Upper lobe of right lung (tissue), 1 donor: Measurements from ENCODE around the gene CD2BP2. TPM values are rescaled to one million over a fixed set of nuclear protein-coding genes. Genes with fewer than 3 reads are reported as not detected.

Experiments
- ATAC-seq: fragments of 200-7000 bp; cut with Tn5 transposase; one replicate; pipeline ENCODE4 v1.9.1; 2020; ENCODE audit warnings: mild to moderate bottlenecking, moderate library complexity
- DNase-seq: peaks from one replicate; pipeline ENCODE4 v3.0.0-alpha.2; 2020
- H3K27ac ChIP-seq: fragments of 200-600 bp; one replicate; pipeline ENCODE4 v1.8.0; 2022
- H3K27me3 ChIP-seq: fragments of 200-600 bp; one replicate; pipeline ENCODE4 v1.8.0; 2022; ENCODE audit warnings: mild to moderate bottlenecking
- H3K36me3 ChIP-seq: fragments of 200-600 bp; one replicate; pipeline ENCODE4 v1.8.0; 2022
- H3K4me1 ChIP-seq: fragments of 200-600 bp; one replicate; pipeline ENCODE4 v1.8.0; 2022
- H3K4me3 ChIP-seq: fragments of 200-600 bp; one replicate; pipeline ENCODE4 v1.8.0; 2022; ENCODE audit warnings: mild to moderate bottlenecking
- H3K9me3 ChIP-seq: fragments of 200-600 bp; one replicate; pipeline ENCODE4 v1.8.0; 2022
- CTCF ChIP-seq: fragments of 200-600 bp; IDR thresholded peaks from one replicate; pipeline ENCODE4 v1.8.0; 2022; ENCODE audit warnings: antibody characterized with exemption
- intact Hi-C: fragments of 100-400 bp; cut with DNase I; formaldehyde crosslinking; loops from one replicate; pipeline ENCODE4 v1.11.0; 2022
- total RNA-seq: library from RNA; stranded (reverse); fragmentation: NEBNext Ultra II Directional; extraction: Animal tissue kit (Norgen Biotek cat#: 25700); gene quantifications from one replicate; pipeline ENCODE4 v1.2.1, GENCODE V29; 2021
- donor health status: DM: no; HTN: yes; CAD: no; lungs with severe emphysema.

The CD2BP2 gene
- total RNA-seq, 1 donor from 2014 or later, result 51.5 TPM

GRCh38 chr16:30356401-30357084 is 1.4 kb upstream of the CD2BP2 start:
- intact Hi-C loops, result no loop called here
- DNase-seq (no peak), ATAC-seq (no peak)
- H3K4me1 ChIP-seq, result peaks cover 35% of the 10 kb centered on the region
- peaks cover 65% of the 10 kb centered on the region for H3K36me3 ChIP-seq
- peak overlapping the region; percentile 93 for H3K4me3 ChIP-seq
- peak overlapping the region; percentile 97 for H3K27ac ChIP-seq
- TF ChIP-seq CTCF, result no peak
- no peaks in the 10 kb centered on the region for H3K27me3 ChIP-seq
- no peaks in the 10 kb centered on the region for H3K9me3 ChIP-seq

GRCh38 chr16:30355954-30356308 is 823 bp upstream of the CD2BP2 start:
- Histone ChIP-seq H3K27ac (peak overlapping the region; percentile 97), H3K9me3 (no peaks in the 10 kb centered on the region), H3K27me3 (no peaks in the 10 kb centered on the region), H3K4me1 (peaks cover 35% of the 10 kb centered on the region), H3K4me3 (peak overlapping the region; percentile 93), H3K36me3 (peaks cover 68% of the 10 kb centered on the region)
- DNase-seq (no peak), ATAC-seq (no peak)
- TF ChIP-seq CTCF, result no peak
- intact Hi-C loops, result no loop called here

GRCh38 chr16:30354423-30355143 is 525 bp downstream of the CD2BP2 start:
- peak; percentile 30 for ATAC-seq
- no peak for DNase-seq

GRCh38 chr16:30353438-30354129 is 1.5 kb downstream of the CD2BP2 start:
- Histone ChIP-seq H3K36me3 (peaks cover 56% of the 10 kb centered on the region), H3K27ac (no peak overlapping the region), H3K27me3 (no peaks in the 10 kb centered on the region), H3K9me3 (no peaks in the 10 kb centered on the region), H3K4me1 (peaks cover 35% of the 10 kb centered on the region), H3K4me3 (peak overlapping the region; percentile 93)
- intact Hi-C loops, result no loop called here
- no peak for DNase-seq
- ATAC-seq, result no peak
- no peak for TF ChIP-seq CTCF

More at GRCh38 chr16:30354423-30355143, 525 bp downstream of the CD2BP2 start:
- no peaks in the 10 kb centered on the region for H3K27me3 ChIP-seq
- no peaks in the 10 kb centered on the region for H3K9me3 ChIP-seq
- H3K4me3 ChIP-seq, result peak overlapping the region; percentile 93
- H3K27ac ChIP-seq, result peak overlapping the region; percentile 97
- intact Hi-C loops, result no loop called here
- H3K4me1 ChIP-seq, result peaks cover 35% of the 10 kb centered on the region
- H3K36me3 ChIP-seq, result peaks cover 65% of the 10 kb centered on the region
- no peak for TF ChIP-seq CTCF

GRCh38 chr16:30352488-30353401 is 2.4 kb downstream of the CD2BP2 start:
- Histone ChIP-seq H3K27me3 (no peaks in the 10 kb centered on the region), H3K9me3 (no peaks in the 10 kb centered on the region), H3K27ac (peak overlapping the region; percentile 36), H3K36me3 (peaks cover 49% of the 10 kb centered on the region), H3K4me1 (peaks cover 35% of the 10 kb centered on the region), H3K4me3 (no peak overlapping the region)
- DNase-seq (no peak), ATAC-seq (no peak)
- no peak for TF ChIP-seq CTCF
- intact Hi-C loops, result no loop called here
